ENCODE results near the gene MRPL54. TPM values are rescaled to one million over a fixed set of nuclear protein-coding genes. Genes with fewer than 3 reads are reported as not detected.
"Not testable (repeated sequence)": the region's sequence is repeated elsewhere in the genome, so short reads cannot be mapped to it uniquely, and the experiment has no call there.

Gene MRPL54
- polyA plus RNA-seq, 1 donor (not counting 4 experiments of a cell fraction or from before 2014, with no cell fraction given): 27.0 TPM

GRCh38 chr19:3753631-3754410, 8.7 kb upstream of the MRPL54 start:
- H3K27me3 ChIP-seq (ENCODE audit: control insufficient read depth, extremely low read depth, insufficient read depth, low read length): no peaks in the 10 kb centered on the region
- no peak for DNase-seq (ENCODE audit: low read depth, low spot score)
- TF ChIP-seq EZH2 (IDR thresholded peaks at IDR 0.05; ENCODE audit: low read length): no peak
- TF ChIP-seq, protein P1, sequence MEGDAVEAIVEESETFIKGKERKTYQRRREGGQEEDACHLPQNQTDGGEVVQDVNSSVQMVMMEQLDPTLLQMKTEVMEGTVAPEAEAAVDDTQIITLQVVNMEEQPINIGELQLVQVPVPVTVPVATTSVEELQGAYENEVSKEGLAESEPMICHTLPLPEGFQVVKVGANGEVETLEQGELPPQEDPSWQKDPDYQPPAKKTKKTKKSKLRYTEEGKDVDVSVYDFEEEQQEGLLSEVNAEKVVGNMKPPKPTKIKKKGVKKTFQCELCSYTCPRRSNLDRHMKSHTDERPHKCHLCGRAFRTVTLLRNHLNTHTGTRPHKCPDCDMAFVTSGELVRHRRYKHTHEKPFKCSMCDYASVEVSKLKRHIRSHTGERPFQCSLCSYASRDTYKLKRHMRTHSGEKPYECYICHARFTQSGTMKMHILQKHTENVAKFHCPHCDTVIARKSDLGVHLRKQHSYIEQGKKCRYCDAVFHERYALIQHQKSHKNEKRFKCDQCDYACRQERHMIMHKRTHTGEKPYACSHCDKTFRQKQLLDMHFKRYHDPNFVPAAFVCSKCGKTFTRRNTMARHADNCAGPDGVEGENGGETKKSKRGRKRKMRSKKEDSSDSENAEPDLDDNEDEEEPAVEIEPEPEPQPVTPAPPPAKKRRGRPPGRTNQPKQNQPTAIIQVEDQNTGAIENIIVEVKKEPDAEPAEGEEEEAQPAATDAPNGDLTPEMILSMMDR (optimal IDR thresholded peaks at IDR 0.05 in 1 of 3, IDR thresholded peaks at IDR 0.05 in 1 of 3, conservative IDR thresholded peaks at IDR 0.05 in 1 of 3; ENCODE audit: extremely low read depth in 1 of 3, insufficient read depth in 2 of 3, low read length in 3 of 3): no peak
- H3K9me3 ChIP-seq (ENCODE audit: control insufficient read depth, low read depth, low read length): no peaks in the 10 kb centered on the region
- no peaks in the 10 kb centered on the region for H3K79me2 ChIP-seq (ENCODE audit: control insufficient read depth, insufficient read depth, low read length)
- H2AFZ ChIP-seq (ENCODE audit: control insufficient read depth, low read length): no peak overlapping the region
- peaks cover 6 to 10% of the 10 kb centered on the region in 2 experiments for H3K36me3 ChIP-seq (ENCODE audit: control insufficient read depth in 2 of 2, extremely low read depth in 1 of 2, insufficient read depth in 2 of 2, low read length in 2 of 2)
- H3K4me2 ChIP-seq (ENCODE audit: control insufficient read depth, extremely low read depth, insufficient read depth, low read depth, low read length): no peak overlapping the region
- no peak overlapping the region for H3K9ac ChIP-seq (ENCODE audit: control insufficient read depth, extremely low read depth, insufficient read depth, low read length)
- no peaks in the 10 kb centered on the region for H3K9me1 ChIP-seq (ENCODE audit: control insufficient read depth, extremely low read depth, insufficient read depth, low read length)
- no peak overlapping the region for H3K4me3 ChIP-seq (ENCODE audit: control insufficient read depth in 2 of 3, extremely low read depth in 1 of 3, insufficient read depth in 2 of 3, low read depth in 1 of 3, low read length in 3 of 3)
- H4K20me1 ChIP-seq (ENCODE audit: control insufficient read depth, extremely low read depth, insufficient read depth, low read length): no peaks in the 10 kb centered on the region
- FAIRE-seq: no peak
- no peak overlapping the region for H3K27ac ChIP-seq (ENCODE audit: control insufficient read depth, insufficient read depth, low read length)
- dilution Hi-C loops (cut with MboI; ENCODE audit: extremely low pct_ligation_motif_present, low sequenced_read_pairs): no loop called here
- no peaks in the 10 kb centered on the region for H3K4me1 ChIP-seq (ENCODE audit: control insufficient read depth, extremely low read depth, insufficient read depth, low read length)

GRCh38 chr19:3757705-3758104, 4.8 kb upstream of the MRPL54 start:
- H3K4me1 ChIP-seq (ENCODE audit: control insufficient read depth, extremely low read depth, insufficient read depth, low read length); H4K20me1 ChIP-seq (ENCODE audit: control insufficient read depth, extremely low read depth, insufficient read depth, low read length); H3K27ac ChIP-seq (ENCODE audit: control insufficient read depth, insufficient read depth, low read length); dilution Hi-C loops (cut with MboI; ENCODE audit: extremely low pct_ligation_motif_present, low sequenced_read_pairs); H3K9ac ChIP-seq (ENCODE audit: control insufficient read depth, extremely low read depth, insufficient read depth, low read length); H3K9me3 ChIP-seq (ENCODE audit: control insufficient read depth, low read depth, low read length); H3K36me3 ChIP-seq (ENCODE audit: control insufficient read depth in 2 of 2, extremely low read depth in 1 of 2, insufficient read depth in 2 of 2, low read length in 2 of 2); FAIRE-seq; H3K27me3 ChIP-seq (ENCODE audit: control insufficient read depth, extremely low read depth, insufficient read depth, low read length); H3K4me2 ChIP-seq (ENCODE audit: control insufficient read depth, extremely low read depth, insufficient read depth, low read depth, low read length); DNase-seq (ENCODE audit: low read depth, low spot score); H3K9me1 ChIP-seq (ENCODE audit: control insufficient read depth, extremely low read depth, insufficient read depth, low read length); H3K4me3 ChIP-seq (ENCODE audit: control insufficient read depth in 2 of 3, extremely low read depth in 1 of 3, insufficient read depth in 2 of 3, low read depth in 1 of 3, low read length in 3 of 3); H2AFZ ChIP-seq (ENCODE audit: control insufficient read depth, low read length): not testable (repeated sequence)
- peaks cover 15% of the 10 kb centered on the region for H3K79me2 ChIP-seq (ENCODE audit: control insufficient read depth, insufficient read depth, low read length)

GRCh38 chr19:3758297-3758696, 4.2 kb upstream of the MRPL54 start:
- H3K4me3 ChIP-seq (ENCODE audit: control insufficient read depth in 2 of 3, extremely low read depth in 1 of 3, insufficient read depth in 2 of 3, low read depth in 1 of 3, low read length in 3 of 3); H3K4me1 ChIP-seq (ENCODE audit: control insufficient read depth, extremely low read depth, insufficient read depth, low read length); H3K4me2 ChIP-seq (ENCODE audit: control insufficient read depth, extremely low read depth, insufficient read depth, low read depth, low read length); H3K9ac ChIP-seq (ENCODE audit: control insufficient read depth, extremely low read depth, insufficient read depth, low read length); H3K36me3 ChIP-seq (ENCODE audit: control insufficient read depth in 2 of 2, extremely low read depth in 1 of 2, insufficient read depth in 2 of 2, low read length in 2 of 2); H3K9me1 ChIP-seq (ENCODE audit: control insufficient read depth, extremely low read depth, insufficient read depth, low read length); H3K9me3 ChIP-seq (ENCODE audit: control insufficient read depth, low read depth, low read length); H3K27ac ChIP-seq (ENCODE audit: control insufficient read depth, insufficient read depth, low read length); DNase-seq (ENCODE audit: low read depth, low spot score); H4K20me1 ChIP-seq (ENCODE audit: control insufficient read depth, extremely low read depth, insufficient read depth, low read length); H3K27me3 ChIP-seq (ENCODE audit: control insufficient read depth, extremely low read depth, insufficient read depth, low read length); FAIRE-seq; H2AFZ ChIP-seq (ENCODE audit: control insufficient read depth, low read length); dilution Hi-C loops (cut with MboI; ENCODE audit: extremely low pct_ligation_motif_present, low sequenced_read_pairs): not testable (repeated sequence)
- H3K79me2 ChIP-seq (ENCODE audit: control insufficient read depth, insufficient read depth, low read length): peaks cover 17% of the 10 kb centered on the region

Data from keratinocyte (primary cell).